ENCODE measurements around the gene GALNTL6. TPM values are rescaled to one million over a fixed set of nuclear protein-coding genes. Genes with fewer than 3 reads are reported as not detected.
A peak's percentile ranks its signal among the peaks of the same experiment; 100 is the strongest.

The GALNTL6 gene
- total and polyA plus RNA-seq, 2 donors (not counting 3 experiments of a cell fraction or from before 2014, with no cell fraction given), result not detected

DNA sequence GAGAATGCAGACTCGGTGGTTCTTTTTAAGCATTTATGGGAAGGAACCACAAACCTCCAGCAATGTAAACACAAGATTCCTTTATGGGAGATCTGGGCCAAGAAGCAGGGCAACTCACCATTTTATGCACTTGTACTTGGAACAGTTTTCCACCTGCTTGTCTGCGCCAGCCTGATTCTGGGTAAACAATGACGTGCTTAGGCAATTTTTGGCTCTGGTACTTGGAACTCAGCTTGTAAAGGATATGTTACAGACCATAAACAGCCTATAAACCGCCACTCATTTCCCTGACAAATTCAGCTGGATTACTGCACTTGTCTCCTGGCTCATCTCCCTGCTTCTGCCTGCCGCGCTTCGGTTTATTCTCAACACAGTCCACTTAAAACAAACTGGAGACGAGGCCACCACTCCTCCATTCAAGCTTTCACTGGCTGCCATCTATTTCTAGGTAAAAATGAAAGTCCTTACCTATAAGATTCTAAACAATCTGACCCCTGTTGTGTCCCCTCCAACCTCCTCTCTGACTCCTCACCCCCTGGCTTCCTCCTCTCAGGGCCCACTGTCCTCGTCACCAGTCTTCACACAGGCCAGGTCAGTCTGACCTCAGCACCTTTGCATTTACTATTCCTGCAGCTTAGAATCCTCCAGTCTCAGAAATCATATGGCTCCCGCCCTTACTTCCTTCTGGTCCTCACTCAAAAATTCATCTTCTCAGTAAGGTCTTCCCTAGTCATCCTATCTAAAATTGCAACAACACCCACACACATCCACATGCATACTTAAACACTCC lies 1149.6 kb downstream of the GALNTL6 start:
- CTCF ChIA-PET, result no interaction called here
- Histone ChIP-seq H3K4me2 (ENCODE audit: insufficient read depth, low read length) (no peak overlapping the region), H3K9me3 (replicated peaks; ENCODE audit: control insufficient read depth, insufficient read depth, low read length) (no peaks in the 10 kb centered on the region), H3K36me3 (ENCODE audit: control insufficient read depth in 2 of 2, extremely low read depth in 1 of 2, insufficient read depth in 2 of 2, low read length in 2 of 2) (no peaks in the 10 kb centered on the region), H3K27ac (ENCODE audit: insufficient read depth, low read depth, low read length) (no peak overlapping the region), H3K79me2 (ENCODE audit: control insufficient read depth, insufficient read depth, low read length) (no peaks in the 10 kb centered on the region), H3K27me3 (ENCODE audit: control insufficient read depth in 2 of 2, insufficient read depth in 2 of 2, low read length in 2 of 2) (peaks cover 10 to 19% of the 10 kb centered on the region in 2 experiments), H3K9ac (replicated peaks; ENCODE audit: extremely low read depth, insufficient read depth, low read length) (no peak overlapping the region), H4K20me1 (replicated peaks; ENCODE audit: control insufficient read depth, extremely low read depth, insufficient read depth, low read length) (no peaks in the 10 kb centered on the region), H3K9me1 (replicated peaks; ENCODE audit: control insufficient read depth, extremely low read depth, insufficient read depth, low read length) (no peaks in the 10 kb centered on the region), H2AFZ (ENCODE audit: low read depth, low read length) (no peak overlapping the region), H3K4me3 (replicated peaks in 1 of 3; ENCODE audit: insufficient read depth in 1 of 3, low read depth in 1 of 3, low read length in 3 of 3) (no peak overlapping the region), H3K4me1 (ENCODE audit: control insufficient read depth, extremely low read depth, insufficient read depth, low read length) (no peaks in the 10 kb centered on the region)
- dilution Hi-C loops (cut with MboI; ENCODE audit: extremely low pct_ligation_motif_present, low sequenced_read_pairs), result no loop called here
- FAIRE-seq (no peak), DNase-seq (ENCODE audit: low read depth, low spot score) (peak; percentile 84)
- POLR2A ChIA-PET, result no interaction called here
- no TSS peak for BruUV-seq (replicated peaks)
- TF ChIP-seq, protein P1, sequence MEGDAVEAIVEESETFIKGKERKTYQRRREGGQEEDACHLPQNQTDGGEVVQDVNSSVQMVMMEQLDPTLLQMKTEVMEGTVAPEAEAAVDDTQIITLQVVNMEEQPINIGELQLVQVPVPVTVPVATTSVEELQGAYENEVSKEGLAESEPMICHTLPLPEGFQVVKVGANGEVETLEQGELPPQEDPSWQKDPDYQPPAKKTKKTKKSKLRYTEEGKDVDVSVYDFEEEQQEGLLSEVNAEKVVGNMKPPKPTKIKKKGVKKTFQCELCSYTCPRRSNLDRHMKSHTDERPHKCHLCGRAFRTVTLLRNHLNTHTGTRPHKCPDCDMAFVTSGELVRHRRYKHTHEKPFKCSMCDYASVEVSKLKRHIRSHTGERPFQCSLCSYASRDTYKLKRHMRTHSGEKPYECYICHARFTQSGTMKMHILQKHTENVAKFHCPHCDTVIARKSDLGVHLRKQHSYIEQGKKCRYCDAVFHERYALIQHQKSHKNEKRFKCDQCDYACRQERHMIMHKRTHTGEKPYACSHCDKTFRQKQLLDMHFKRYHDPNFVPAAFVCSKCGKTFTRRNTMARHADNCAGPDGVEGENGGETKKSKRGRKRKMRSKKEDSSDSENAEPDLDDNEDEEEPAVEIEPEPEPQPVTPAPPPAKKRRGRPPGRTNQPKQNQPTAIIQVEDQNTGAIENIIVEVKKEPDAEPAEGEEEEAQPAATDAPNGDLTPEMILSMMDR (IDR thresholded peaks at IDR 0.05; ENCODE audit: extremely low read depth in 1 of 2, insufficient read depth in 1 of 2, low read depth in 1 of 2, low read length in 2 of 2), result no peak
- TF ChIP-seq EZH2 (IDR thresholded peaks at IDR 0.05; ENCODE audit: borderline replicate concordance, low read depth, low read length, severe bottlenecking) (no peak), POLR2A (IDR thresholded peaks at IDR 0.05; ENCODE audit: low read depth, low read length) (no peak), GATA2 (IDR thresholded peaks at IDR 0.05; ENCODE audit: insufficient read depth, insufficient read length, low read depth, low read length) (no peak), POLR2AphosphoS5 (IDR thresholded peaks at IDR 0.05; ENCODE audit: insufficient read depth, low read depth, low read length) (no peak), FOS (IDR thresholded peaks at IDR 0.05; ENCODE audit: borderline replicate concordance, insufficient read depth, low read length) (no peak), MYC (IDR thresholded peaks at IDR 0.05; ENCODE audit: low read depth, low read length) (no peak), JUN (IDR thresholded peaks at IDR 0.05; ENCODE audit: borderline replicate concordance, insufficient read depth, insufficient read length, low read depth) (no peak)
- TF ChIP-seq, protein P2, sequence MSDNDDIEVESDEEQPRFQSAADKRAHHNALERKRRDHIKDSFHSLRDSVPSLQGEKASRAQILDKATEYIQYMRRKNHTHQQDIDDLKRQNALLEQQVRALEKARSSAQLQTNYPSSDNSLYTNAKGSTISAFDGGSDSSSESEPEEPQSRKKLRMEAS (IDR thresholded peaks at IDR 0.05; ENCODE audit: insufficient read depth, insufficient read length), result no peak
- intact Hi-C loops (cut with micrococcal nuclease), result no loop called here

All from endothelial cell of umbilical vein (primary cell).